Stimulated activated naive CD4-positive, alpha-beta T cell treated with Interleukin-2 at 50 U/mL for 16 hours (primary cell): ENCODE results near the gene C12orf60.

Experiments
- DNase-seq: peaks from one replicate; lab custom pipeline; 2025; lab: John Stamatoyannopoulos, UW

C12orf60 gene

DNA sequence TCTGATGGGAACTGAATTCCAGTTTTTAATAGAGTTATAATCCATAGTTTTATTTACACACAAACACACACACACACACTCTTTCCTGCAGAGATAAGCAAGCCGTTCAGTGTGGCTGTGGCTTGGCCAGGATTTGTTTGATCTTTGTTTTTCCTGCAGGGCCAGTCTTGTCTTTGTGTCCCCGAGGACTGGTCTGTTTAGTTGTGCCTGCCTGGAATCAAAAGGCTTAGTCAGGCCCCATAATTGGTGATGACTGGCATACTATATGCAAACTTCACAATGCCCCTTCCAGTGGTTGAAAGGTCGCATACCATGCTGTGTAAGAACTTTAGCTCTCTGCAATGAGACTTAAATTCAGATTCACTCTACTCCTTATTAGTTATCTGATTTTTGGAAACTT is 26.2 kb upstream of the C12orf60 start:
- DNase-seq, result no peak

DNA sequence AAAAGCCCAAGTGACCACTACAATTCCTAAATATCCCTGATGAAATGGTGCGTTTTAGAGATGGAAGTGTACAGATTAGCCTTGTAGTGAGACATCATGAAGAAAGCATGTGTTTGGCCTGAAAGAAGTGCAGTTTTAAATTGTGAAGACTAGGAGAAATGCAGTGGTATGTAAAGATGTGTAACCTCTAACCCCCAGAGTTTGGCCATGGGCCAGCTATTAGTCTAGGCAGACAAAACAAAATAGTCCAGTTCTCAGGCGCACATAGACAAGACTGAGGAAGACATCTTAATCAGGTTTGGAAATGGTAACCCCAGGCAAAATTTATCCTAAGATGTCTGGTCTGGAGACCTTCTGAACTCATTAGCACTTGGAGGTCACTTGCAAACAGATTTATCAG is 23.6 kb upstream of the C12orf60 start:
- no peak for DNase-seq

DNA sequence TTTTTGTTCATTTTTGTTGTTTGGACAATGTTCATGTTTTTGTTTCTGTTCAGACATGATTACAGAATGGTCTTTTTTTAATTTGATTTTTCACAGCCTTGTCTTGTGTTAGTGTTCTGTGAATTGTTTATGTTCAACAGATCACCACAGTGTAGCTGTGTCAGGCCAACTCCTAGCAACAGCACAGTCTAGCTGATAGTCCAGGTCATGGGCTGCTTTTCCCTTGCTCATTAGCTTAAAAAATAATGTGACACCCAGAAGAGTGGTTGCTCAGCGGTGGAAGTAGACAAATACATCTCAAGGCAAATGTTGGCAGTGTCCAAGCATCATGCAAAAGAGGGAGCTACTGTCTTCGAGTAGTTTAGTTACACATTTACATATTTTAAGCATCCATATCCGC is 22.6 kb upstream of the C12orf60 start:
- no peak for DNase-seq

DNA sequence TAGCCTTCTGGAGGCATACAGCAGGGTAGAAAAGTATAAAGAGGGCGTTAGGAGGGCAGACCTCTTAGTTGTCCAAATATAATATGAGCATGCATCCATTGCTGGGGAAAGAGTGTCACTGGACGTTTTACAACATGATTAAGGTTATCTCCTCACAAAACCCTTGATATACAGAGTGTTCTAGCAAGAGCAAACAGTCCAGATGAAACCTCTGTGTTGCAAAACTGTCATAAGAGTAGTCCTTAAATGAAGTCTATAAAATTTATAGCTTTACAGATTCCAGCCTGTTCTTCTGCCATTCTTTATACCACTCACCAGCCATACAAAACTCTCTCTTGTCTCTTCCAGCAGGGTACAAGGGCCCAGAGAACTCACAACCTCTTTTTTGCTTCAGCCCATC is 21.9 kb upstream of the C12orf60 start:
- no peak for DNase-seq

DNA sequence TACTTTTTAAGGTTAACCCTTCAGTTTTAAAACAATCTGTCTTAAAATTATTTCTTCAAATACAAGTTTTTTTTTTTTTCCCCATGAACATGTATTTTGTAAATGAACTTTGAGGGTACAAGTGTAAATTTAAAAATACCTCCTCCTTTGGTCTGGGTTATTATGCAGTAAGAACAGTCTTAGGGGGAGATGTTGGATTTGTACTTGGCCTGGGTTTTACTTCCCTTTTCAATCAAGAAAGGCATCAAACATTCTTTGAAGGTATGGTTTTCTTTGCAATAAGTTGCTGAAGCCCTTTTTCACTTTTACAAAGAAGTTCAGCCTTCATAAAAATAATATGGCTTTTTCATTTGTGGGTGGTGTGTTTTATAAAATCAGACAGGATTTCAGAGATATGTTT is 20.7 kb upstream of the C12orf60 start:
- no peak for DNase-seq

DNA sequence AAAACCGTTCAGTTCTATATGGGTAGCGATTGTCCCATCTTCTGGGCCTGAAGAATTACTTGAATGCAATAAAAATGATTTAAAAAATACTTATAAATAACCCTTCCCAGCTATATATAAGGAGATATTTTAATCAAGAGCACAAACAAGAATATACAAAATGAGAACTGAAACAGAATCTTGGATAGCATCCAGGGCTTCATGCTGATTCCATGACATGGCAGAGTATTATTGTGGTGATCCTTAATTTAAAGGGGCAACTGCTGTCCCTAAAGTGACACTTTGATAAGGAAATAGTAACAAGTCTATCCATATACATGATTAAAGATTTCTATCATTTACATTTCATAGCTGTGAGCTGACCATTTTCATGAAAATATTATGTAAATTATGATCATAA is 19.0 kb upstream of the C12orf60 start:
- no peak for DNase-seq

DNA sequence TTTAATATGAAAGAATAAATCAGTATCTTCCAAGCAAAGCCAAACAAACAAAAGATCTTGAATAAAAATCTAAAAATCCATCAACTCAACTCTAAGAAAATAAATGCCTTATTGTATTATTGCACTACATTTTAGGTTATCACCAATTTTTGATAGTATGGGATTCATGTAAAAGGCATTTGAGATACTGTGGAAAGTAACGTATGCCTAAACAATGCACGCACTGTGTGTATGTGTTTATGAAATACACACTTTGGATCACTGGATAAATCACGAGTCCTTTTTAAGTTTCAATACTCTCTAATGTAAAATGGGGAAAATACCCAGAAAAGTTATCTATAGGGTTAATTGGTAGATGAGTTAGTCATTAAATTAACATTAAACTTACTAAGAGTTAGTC is 17.9 kb upstream of the C12orf60 start:
- no peak for DNase-seq

DNA sequence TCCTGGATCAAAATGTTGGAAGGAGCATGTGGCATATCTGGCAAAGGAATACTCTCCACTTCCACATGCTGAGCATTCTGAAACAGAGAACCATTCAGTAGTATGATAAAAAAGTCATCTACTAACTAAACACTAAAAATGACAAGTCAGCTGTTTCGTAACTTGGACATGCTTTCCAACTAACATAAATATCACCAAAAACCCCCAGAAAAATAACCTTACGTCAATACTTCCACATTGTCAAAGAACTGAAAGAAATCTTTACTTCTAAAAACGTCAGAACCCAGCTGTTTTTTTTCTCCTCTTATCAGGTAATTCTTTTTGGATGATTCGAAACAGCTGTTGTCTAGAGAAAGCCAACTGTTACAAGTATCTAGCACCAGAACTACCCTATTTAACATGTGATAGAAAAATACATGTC is 8.4 kb upstream of the C12orf60 start:
- no peak for DNase-seq

DNA sequence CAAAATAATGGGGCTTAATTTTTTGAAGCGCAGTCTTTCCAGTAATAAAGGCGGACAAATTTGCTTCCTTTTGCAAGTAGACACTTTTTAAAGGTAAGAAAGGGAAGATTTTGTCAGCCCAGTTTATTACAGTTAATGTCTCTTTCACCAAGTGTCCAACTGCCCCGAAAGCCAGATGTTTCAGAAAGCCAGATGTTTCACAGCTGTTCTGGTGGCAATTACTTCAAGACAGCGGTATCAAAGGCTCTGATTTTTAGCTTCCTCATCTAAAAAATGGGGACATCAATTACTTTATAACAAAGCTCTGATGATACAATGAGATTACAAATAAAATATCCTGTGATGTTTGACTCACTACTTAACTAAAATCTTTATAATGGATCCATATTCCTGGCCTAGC is 1.2 kb upstream of the C12orf60 start:
- no peak for DNase-seq

DNA sequence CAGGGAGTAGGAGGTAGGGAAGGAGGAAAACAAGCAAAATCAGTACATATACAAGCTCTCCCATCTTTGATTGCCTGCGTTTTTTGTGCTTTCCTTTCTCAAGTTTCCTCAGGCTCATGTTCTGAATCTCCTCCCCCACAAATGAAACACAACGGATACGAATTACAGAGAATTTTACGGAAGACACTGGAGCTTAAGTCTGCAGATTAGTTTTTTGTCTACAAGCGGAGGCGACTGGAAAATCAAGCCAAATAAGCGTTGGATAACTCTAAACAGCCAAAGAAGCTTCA is 804 bp upstream of the C12orf60 start:
- DNase-seq, result no peak

DNA sequence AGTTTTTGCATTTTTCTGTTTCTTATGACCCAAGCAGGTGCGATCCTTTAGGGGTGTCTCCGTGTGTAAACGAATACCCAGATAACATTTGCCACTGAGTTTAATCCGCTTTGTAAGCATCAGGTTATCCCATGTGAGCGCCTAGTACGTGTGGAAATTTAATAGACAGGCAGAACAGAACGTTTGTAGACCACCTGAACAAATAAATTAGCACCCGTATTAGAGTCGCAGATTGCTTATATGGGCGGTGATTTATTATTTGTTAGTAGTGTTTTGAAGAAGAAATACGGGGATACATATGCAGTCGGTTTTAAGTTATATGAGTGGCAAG is 325 bp downstream of the C12orf60 start:
- DNase-seq, result no peak

DNA sequence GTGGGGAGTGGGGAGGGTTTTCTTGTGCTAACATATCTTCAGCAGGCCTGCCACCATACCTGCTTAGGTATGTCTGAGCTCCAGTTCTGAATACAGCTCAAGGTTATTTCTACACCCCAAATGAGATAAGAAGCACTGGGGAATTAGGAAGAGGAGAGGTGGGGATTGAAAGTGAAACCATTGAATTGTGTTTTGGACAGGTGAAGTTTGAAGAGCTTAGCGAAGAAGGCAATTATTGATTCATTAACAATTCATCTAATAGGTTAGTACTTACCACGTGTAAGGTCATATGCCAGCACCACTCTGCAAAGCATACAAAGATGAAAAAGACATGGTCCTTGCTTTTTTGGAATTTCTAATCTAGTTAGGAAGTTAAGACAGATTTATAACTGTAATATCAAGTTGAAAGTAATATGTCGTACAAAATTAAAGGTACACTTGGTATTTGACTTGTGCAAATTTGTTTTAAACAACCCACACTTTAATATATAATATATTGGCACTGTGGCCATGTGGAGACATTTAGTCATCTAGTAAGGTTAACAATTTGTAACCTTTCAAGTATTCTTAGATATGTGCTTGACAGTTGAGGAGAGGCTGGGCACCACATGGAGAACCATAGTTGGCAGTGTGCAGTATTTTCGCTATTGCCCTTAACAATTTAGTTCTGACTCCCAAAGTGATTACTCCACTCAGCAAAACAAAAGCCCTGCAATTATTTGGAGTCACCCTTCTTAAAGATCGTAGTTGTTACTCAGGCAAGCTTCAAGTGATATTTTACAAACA is 6.9 kb downstream of the C12orf60 start:
- DNase-seq, result no peak

DNA sequence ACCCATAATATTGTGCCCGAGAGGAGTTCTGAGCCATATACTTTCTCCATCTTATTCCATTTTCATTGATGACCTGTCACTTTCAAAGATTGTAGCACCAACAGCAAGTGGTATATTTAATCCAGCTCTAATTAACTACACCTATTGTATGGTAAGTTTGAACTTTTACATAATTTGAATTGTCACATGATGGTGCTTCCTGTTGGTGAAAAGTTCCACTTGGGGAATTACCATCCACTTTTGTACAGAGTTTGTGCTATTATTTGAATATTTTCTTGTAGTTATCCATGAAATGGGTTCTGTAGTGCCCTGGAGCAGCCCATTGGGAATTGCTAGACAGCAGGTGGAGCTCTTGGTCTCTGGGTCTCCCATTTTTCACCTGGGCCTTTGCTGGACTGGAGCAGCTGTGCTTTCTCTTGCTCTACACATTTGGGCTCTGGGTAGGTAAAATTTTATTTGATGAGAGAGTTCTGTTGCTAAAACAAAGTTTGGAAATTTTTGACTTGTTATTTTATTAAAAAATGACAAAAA is 7.5 kb downstream of the C12orf60 start:
- DNase-seq, result no peak

DNA sequence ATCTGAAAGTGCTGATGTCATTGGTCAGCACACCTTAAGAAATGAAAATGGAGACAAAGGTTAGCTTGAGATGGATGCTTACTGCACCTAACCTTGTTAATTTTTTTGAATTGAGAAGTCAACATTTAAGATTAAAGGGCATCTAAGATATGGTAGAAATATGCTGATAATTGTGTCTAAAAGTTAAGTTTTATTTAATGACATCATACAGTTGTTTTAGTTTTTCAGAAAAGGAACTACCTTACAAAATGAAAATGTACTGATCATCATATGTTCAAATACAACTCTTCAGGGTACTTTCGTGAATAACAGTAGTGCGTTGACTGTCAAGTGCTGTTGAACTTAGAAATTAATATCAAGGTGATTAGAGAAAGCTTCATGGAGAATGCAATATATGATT is 8.0 kb downstream of the C12orf60 start:
- no peak for DNase-seq

DNA sequence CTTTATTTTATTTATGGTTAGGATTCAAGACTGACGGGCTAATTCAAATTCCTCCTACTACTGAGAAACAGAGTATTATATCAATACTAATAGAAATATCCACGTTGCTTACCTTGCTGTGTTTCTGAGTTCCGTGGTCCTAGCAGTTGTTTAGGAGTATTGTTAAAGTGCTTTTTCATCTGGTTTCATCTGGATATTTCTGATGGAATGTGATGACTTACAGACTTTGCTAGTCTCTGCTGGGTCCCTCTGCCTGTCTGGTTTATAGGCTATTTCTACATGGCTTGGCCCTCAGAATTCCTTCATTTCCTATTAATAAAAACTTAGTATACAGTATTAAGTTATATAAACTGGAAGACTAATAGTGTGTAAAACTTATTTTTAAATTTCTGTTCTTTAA is 10.5 kb downstream of the C12orf60 start, which contains the start of gene SMCO3:
SMCO3 (minus strand) TSS at position 169 of the 400 bp plus-strand sequence. CDS start 7,502 bp downstream, outside the sequence.
- no peak for DNase-seq

DNA sequence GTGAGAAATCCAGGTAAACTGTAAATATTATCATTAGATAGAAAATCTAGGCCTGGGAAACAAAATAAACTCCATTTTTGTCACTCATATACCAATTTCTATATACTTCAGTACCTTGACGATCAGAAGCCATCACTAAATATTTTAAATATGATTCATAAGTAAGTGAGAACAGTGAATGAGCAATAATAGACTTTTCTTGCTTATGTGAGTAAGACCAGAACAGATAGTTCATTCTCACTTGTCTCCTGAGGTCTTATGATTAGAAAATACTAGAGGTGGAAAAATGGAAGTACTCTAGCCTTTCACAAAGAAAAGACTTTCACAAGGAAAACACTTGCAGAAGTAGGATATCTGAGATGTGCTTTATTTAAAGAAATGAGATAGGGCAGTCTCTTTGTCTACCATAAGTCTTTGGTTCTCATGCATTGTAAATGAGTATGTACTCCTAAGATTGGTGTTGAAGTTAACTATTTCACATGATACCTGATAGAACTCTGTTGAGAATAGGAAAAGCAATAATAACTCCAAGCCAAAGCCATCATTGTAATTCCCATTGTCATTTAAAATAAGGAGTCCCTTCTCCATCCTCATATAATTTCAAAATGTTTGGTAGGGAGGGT is 20.7 kb downstream of the C12orf60 start:
- no peak for DNase-seq

DNA sequence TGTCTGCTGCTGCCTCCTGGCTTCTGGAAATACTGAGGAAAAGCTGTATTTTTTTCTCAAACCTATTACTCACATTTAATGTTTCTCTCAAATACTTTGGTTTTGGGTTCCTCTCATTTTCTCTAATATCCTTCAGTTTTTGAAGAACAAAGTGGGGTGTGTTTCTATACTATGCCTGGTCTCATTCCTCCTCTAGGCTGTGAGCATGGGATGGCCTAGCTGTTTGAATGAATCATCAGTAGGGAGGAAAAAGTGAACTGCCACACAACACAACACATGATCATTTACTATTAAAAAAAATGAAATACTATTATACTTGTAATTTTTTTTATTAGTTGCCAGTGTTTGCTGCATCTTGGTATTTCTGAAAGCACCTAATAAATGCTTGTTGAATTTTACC is 21.8 kb downstream of the C12orf60 start:
- no peak for DNase-seq

DNA sequence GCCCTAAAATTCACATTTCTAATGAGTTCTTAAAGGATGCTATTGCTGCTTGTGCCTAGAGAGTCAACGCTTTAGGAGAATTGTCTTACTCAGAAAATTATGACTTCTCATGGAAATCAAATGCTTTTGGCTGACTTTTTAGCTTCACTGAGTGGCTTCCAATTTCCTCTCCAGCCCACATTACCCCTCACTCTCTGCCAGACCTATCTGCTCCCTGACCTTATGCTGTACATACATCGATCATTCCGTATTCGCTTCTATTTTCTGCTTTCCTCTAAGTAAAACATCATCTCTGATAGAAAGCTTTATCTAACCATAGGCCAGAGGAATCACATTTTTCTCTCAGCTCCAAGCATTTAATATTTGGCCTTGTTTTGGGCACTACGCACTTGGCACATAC is 23.0 kb downstream of the C12orf60 start:
- DNase-seq, result no peak

DNA sequence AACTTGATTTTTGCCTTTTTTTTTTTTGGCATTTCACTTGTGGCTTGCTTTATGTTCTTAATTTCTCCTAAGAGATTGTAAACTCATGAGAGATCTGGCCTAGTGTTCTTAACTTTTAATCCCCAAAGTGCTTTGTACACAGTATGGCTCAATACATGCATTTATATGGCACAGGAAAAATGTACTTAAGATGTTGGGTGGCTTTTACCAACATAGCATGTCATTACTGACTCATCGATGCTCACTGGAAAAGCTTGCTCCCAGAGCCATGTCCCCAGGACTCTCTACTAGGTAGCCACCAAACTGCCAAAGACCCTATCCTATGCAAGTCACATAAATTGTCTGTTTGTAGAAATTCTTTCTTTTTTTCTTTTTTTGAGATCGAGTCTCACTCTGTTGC is 23.6 kb downstream of the C12orf60 start:
- DNase-seq, result no peak

DNA sequence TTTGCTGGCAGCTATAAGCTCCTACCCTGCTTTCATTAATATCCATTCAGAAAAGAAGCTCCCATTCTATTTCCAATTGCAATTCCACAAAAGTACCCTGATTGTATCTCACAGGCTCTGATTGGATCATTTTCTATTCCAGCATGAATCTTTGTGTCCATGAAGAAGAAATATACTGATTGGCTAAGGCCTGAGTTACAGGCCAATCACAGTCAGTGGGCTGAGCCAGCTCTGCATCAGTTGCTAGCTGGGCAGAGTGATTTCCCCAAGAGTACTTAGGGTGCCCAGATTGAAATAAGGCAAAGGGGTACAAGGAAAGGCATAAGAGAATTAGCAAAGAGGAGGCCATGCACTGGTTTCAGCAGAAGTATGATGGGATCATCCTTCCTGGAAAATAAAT is 25.4 kb downstream of the C12orf60 start:
- no peak for DNase-seq

DNA sequence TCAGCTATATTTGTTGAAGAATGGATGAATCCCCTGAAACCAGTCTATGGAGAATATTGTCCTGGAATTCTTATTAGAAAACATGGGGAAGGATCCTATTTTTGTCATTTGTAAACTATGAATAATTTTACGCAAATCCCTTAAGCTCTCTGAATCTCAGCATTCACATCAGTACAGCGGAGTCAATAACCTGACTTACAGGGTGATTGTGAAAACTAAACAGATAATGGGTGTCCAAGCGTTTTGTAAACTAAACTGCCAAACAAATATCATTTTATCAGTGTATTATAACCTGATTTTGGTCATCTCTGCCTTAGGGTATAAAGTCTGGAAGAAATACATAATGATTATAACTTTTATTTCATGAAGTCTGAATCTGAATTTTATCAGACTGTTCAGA is 29.9 kb downstream of the C12orf60 start:
- DNase-seq, result no peak

DNA sequence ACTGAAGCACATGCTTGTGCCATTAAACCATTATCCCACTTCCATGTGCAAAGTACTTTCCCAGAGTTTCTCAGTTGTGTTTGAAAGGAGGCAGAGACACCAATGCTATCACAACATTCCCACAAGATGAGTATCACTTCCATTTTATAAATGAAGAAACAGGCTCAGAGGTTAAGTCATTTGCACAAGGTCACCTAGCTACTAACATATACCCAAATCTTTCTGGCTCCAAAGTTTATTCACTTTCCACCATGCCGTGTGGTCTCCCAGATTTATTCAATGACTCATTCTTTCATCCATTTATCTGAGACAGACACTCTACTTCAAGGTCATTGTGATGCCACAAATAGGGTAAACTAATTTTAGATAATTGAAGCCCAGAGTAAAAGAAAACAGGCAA is 30.5 kb downstream of the C12orf60 start:
- no peak for DNase-seq

DNA sequence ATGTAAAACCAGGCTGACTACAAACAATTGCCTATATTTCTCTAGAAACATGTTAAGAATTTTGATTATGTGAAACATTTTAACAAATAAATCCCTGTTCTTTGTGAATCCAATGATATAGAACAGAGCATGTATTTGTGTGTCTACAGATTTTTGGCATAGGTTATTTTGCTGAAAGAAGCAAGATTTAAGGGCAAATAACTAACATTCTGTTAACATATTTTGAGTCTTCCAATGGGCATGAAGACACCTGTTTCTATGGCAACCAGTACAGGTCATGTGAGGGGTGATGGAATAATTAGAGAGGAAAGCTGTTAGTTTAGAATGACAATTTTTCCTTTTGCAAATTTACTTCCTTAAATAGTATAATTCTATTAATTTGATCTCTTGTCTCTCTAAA is 31.0 kb downstream of the C12orf60 start:
- DNase-seq, result no peak
